Natural killer cell (primary cell): ENCODE measurements around the gene SRSF2. TPM values are rescaled to one million over a fixed set of nuclear protein-coding genes. Genes with fewer than 3 reads are reported as not detected.
"Not testable (repeated sequence)": the region's sequence is repeated elsewhere in the genome, so short reads cannot be mapped to it uniquely, and the experiment has no call there.

Experiments
- ATAC-seq, 3 donors: fragments of 150-1000 bp in 2 of 3; fragments of 200-7000 bp in 1 of 3; cut with Tn5 transposase; 1 replicate in 1 of 3; 2 replicates in 2 of 3; pipeline ENCODE4 v1.10.0; 2021; ENCODE audit warnings: mild to moderate bottlenecking in 2 of 3, moderate library complexity in 2 of 3
- DNase-seq, 2 donors: peaks; one replicate each; pipeline versions ENCODE4 v3.0.0 to v3.0.0-alpha.2; 2013 to 2021; ENCODE audit warnings: mixed read lengths in 1 of 2
- H3K27ac ChIP-seq: one replicate; pipeline ENCODE4 v1.5.1; 2013; ENCODE audit warnings: mild to moderate bottlenecking, low read length
- H3K27me3 ChIP-seq: one replicate; pipeline ENCODE4 v1.6.1; 2013; ENCODE audit warnings: low read length; ENCODE audit not compliant: control insufficient read depth, insufficient read depth
- H3K36me3 ChIP-seq: one replicate; pipeline ENCODE4 v1.6.1; 2013; ENCODE audit warnings: low read length; ENCODE audit not compliant: control insufficient read depth, insufficient read depth
- H3K4me1 ChIP-seq: one replicate; pipeline ENCODE4 v1.6.1; 2013; ENCODE audit warnings: low read length; ENCODE audit not compliant: control insufficient read depth, insufficient read depth
- H3K4me3 ChIP-seq: one replicate; pipeline ENCODE4 v1.5.1; 2013; ENCODE audit warnings: low read length
- H3K9me3 ChIP-seq: one replicate; pipeline ENCODE4 v1.6.1; 2013; ENCODE audit warnings: low read length; ENCODE audit not compliant: control insufficient read depth, insufficient read depth
- H3K27ac Mint-ChIP-seq, 2 donors: one replicate each; pipeline ENCODE4 v1.8.0; 2022; ENCODE audit warnings: mild to moderate bottlenecking in 2 of 2, mixed read lengths in 2 of 2, moderate library complexity in 1 of 2
- H3K27me3 Mint-ChIP-seq, 2 donors: one replicate each; pipeline ENCODE4 v1.8.0; 2022; ENCODE audit warnings: low read depth in 2 of 2, mixed read lengths in 2 of 2
- H3K36me3 Mint-ChIP-seq: one replicate; pipeline ENCODE4 v1.8.0; 2022; ENCODE audit warnings: mixed read lengths
- H3K4me1 Mint-ChIP-seq, 2 donors: one replicate each; pipeline ENCODE4 v1.8.0; 2022; ENCODE audit warnings: mixed read lengths in 2 of 2
- H3K4me3 Mint-ChIP-seq: one replicate; pipeline ENCODE4 v1.8.0; 2022; ENCODE audit warnings: mild to moderate bottlenecking, moderate library complexity, mixed read lengths
- H3K9me3 Mint-ChIP-seq, 2 donors: one replicate each; pipeline ENCODE4 v1.8.0; 2022; ENCODE audit warnings: mixed read lengths in 2 of 2
- CTCF ChIP-seq: fragments of 200-600 bp; IDR thresholded peaks from one replicate; pipeline ENCODE4 v1.8.0; 2022; ENCODE audit warnings: antibody characterized with exemption
- whole genome bisulfite sequencing: methylation state at CpG from one replicate; pipeline ENCODE4 v1.1.7; 2013; ENCODE audit warnings: missing lambda C conversion rate; ENCODE audit not compliant: insufficient coverage; 5-methylcytosine and 5-hydroxymethylcytosine counted together
- intact Hi-C: fragments of 100-400 bp; cut with micrococcal nuclease; formaldehyde crosslinking; loops from one replicate; pipeline ENCODE4 v1.14.2; 2022
- total RNA-seq, 4 donors: library from RNA; stranded (reverse); fragments of 120-200 nt in 1 of 4; gene quantifications; one replicate each; pipeline versions ENCODE4 v1.2.3 to v1.2.4, GENCODE V29; 2013 to 2022

SRSF2 gene
- total RNA-seq, 3 donors from 2014 or later (not counting 1 experiment from before 2014, with no cell fraction given) = 402 to 548 (median 503) TPM

DNA sequence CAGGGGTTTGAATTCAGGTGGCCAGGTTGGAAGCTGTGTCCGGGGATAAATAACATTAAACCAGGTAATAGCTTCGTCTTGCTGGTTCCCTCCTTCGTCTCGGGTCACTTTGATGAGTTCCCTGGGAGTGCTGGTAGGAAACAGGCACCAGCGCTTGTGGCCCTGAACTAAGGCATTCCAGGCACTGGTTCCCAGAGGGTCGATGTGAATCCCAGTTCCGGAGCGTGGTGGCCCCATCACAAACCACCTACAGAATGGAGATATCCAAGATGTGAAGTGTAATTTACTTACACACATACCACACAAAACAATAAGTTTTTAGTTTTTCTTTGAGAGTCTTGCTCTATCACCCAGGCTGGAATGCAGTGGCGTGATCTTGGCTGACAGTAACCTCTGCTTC lies 13.3 kb downstream of the SRSF2 start:
- ATAC-seq (no peak), DNase-seq (no peak)
- WGBS = 98% methylated on average over 9 of the region's 9 CpGs
- no peaks in the 10 kb centered on the region for H3K27me3 Mint-ChIP-seq
- Histone ChIP-seq H3K36me3 (peaks cover 44% of the 10 kb centered on the region), H3K9me3 (no peaks in the 10 kb centered on the region), H3K27me3 (no peaks in the 10 kb centered on the region), H3K4me1 (peaks cover 41% of the 10 kb centered on the region), H3K27ac (no peak overlapping the region), H3K4me3 (no peak overlapping the region)
- no peaks in the 10 kb centered on the region for H3K9me3 Mint-ChIP-seq
- H3K36me3 Mint-ChIP-seq = peaks cover 18% of the 10 kb centered on the region
- H3K27ac Mint-ChIP-seq = peak overlapping the region in 1 of 2 donors; percentile 31
- intact Hi-C loops = no loop called here
- H3K4me3 Mint-ChIP-seq = no peak overlapping the region
- H3K4me1 Mint-ChIP-seq = peaks cover 36% of the 10 kb centered on the region in 2 donors
- TF ChIP-seq CTCF = no peak

DNA sequence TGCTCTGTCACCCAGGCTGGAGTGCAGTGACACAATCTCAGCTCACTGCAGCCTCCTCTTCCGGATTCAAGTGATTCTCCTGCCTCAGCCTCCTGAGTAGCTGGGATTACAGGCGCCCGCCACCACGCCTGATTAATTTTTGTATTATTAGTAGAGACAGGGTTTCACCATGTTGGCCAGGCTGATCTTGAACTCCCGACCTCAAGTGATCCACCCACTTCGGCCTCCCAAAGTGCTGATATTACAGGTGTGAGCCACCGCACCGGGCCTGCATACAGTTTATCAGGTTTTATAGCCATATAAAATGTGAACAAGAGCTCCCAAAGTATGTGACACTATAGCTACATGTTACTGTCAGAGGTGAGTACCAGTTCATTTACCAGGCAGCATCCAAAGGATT lies 14.2 kb downstream of the SRSF2 start:
- WGBS = 97% methylated on average over 8 of the region's 8 CpGs
- H3K4me3 ChIP-seq, H3K27ac ChIP-seq, DNase-seq, H3K27me3 ChIP-seq, H3K27me3 Mint-ChIP-seq, ATAC-seq, intact Hi-C loops, H3K9me3 Mint-ChIP-seq, H3K9me3 ChIP-seq: not testable (repeated sequence)
- Mint-ChIP-seq H3K27ac (peak overlapping the region in 1 of 2 donors; percentile 31), H3K4me3 (peak overlapping the region; percentile 9), H3K36me3 (peaks cover 18% of the 10 kb centered on the region), H3K4me1 (peaks cover 35 to 36% of the 10 kb centered on the region in 2 donors)
- Histone ChIP-seq H3K36me3 (peaks cover 52% of the 10 kb centered on the region), H3K4me1 (peaks cover 34% of the 10 kb centered on the region)

DNA sequence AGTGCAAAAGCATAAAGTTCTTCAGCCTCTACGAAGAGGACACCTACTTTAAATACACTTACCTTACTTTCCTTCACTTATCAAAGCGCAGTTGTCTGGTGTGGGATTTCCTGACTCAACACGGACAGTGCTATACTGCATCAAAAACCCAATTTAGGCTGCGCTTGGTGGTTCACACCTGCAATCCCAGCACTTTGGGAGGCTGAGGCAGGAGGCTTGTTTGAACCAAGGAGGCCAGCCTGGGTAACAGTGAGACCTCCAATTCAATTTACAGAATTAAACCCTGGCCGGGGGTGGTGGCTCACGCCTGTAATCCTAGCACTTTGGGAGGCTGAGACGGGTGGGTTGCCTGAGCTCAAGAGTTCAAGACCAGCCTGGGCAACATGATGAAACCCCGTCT lies 14.9 kb downstream of the SRSF2 start:
- intact Hi-C loops = no loop called here
- peak overlapping the region; percentile 44 to 81 for H3K27ac Mint-ChIP-seq
- Histone ChIP-seq H3K36me3 (peaks cover 57% of the 10 kb centered on the region), H3K27ac (no peak overlapping the region), H3K4me3 (no peak overlapping the region), H3K27me3 (no peaks in the 10 kb centered on the region), H3K9me3 (no peaks in the 10 kb centered on the region), H3K4me1 (peaks cover 27% of the 10 kb centered on the region)
- ATAC-seq (no peak), DNase-seq (no peak)
- H3K4me3 Mint-ChIP-seq = no peak overlapping the region
- no peaks in the 10 kb centered on the region for H3K27me3 Mint-ChIP-seq
- H3K9me3 Mint-ChIP-seq = no peaks in the 10 kb centered on the region
- no peak for TF ChIP-seq CTCF
- 96% methylated on average over 8 of the region's 8 CpGs for WGBS
- peaks cover 18% of the 10 kb centered on the region for H3K36me3 Mint-ChIP-seq
- peaks cover 28 to 29% of the 10 kb centered on the region in 2 donors for H3K4me1 Mint-ChIP-seq

GRCh38 chr17:76721463-76721862 lies 15.7 kb downstream of the SRSF2 start:
- WGBS = 91% methylated on average over 10 of the region's 10 CpGs
- ATAC-seq (no peak), DNase-seq (no peak)
- Histone ChIP-seq H3K27me3 (no peaks in the 10 kb centered on the region), H3K4me3 (no peak overlapping the region), H3K36me3 (peaks cover 65% of the 10 kb centered on the region), H3K27ac (no peak overlapping the region), H3K9me3 (no peaks in the 10 kb centered on the region), H3K4me1 (peaks cover 31% of the 10 kb centered on the region)
- no peak for TF ChIP-seq CTCF
- Mint-ChIP-seq H3K4me1 (peaks cover 28 to 31% of the 10 kb centered on the region in 2 donors), H3K27ac (peak overlapping the region; percentile 44 to 81), H3K9me3 (no peaks in the 10 kb centered on the region), H3K4me3 (peak overlapping the region; percentile 51), H3K36me3 (peaks cover 21% of the 10 kb centered on the region), H3K27me3 (no peaks in the 10 kb centered on the region)
- intact Hi-C loops = no loop called here
